SKM-1 treated with dmso at 0.1 percent for 144 hours (cell line): Measurements from ENCODE around the gene TMEM54.

Source experiments
- DNase-seq: peaks from one replicate; lab custom pipeline; 2025; ENCODE audit not compliant: unreplicated experiment; lab: John Stamatoyannopoulos, UW

Gene TMEM54

DNA sequence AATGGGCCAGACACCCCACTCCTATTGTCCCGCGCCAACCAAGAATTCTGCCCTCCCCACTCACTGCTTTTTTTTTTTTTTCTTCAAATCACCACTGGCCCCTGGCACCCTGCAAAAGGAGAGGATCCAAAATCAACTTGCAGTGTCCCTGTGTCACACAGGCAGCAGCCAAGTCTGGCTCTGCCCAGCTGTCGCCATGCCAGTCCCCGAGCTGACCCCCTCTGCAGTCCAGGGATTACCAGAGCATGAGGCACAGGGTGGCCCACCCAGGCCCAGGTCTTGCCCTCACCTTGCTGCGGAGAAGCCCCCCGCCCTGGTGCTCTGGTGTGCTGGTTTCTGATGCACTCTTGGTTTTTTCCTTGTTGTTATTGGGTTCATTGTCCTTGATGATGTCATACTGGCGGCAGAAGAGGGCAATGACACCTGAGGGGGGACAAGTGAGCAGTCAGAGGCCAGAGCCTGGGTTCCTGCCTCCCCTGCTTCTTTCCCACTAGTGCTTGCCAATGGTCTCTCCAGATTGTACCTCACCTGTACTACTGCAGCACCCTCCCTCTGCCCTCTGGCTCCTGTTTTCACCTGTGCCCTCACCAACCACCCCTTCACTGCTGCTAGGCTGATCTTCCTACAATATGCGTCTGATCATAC lies 36.7 kb downstream of the TMEM54 start:
- no peak for DNase-seq

DNA sequence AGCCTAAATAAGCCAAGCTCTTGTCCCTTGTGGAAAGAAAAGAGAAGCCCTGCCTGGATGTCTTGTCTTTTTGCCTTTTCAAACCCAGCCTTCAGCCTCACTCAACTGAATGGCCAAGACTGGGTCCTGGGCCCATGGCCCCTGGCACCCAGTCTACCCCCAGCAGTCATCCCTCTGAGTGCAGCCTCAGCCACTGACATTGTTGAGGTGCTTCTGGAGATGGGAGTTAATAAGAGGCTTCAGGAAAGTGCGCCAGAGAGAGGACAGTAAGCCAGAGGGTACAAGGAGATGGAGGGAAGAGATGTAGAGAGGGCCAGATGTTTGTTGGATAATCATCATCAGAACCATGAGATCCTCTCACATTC lies 37.3 kb downstream of the TMEM54 start:
- DNase-seq: no peak

DNA sequence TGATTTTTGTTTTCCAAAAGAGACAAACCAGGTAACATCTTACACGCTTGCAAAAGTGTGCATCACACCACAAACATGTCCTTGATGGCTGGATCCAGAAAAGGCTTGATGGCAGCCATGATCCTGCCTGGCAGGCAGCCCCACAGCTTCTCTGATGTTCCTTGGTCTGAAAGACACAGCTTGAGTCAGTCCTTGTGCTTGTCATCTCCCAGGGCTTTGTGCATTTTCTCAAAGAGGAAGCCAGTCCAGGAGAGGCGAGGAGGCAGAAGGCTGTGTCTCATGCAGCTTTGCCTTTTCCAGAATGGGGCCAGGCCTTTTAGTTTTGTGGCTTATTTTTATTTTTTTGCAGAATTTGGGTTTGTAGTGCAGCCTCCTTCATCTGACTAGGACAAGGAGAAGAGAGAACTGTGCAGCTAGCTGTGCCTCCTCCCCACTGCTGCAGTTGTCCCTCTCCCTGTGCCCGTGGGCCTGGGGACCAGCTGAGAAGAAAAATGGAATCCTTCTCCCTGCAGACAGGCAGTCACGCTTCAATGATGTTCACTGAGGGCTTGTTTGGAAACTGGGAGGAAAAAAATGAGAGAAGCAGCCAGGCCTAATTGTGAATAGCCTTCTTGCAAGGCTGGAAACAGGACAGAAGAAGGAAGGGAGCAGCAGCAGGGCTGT lies 37.8 kb downstream of the TMEM54 start:
- no peak for DNase-seq

DNA sequence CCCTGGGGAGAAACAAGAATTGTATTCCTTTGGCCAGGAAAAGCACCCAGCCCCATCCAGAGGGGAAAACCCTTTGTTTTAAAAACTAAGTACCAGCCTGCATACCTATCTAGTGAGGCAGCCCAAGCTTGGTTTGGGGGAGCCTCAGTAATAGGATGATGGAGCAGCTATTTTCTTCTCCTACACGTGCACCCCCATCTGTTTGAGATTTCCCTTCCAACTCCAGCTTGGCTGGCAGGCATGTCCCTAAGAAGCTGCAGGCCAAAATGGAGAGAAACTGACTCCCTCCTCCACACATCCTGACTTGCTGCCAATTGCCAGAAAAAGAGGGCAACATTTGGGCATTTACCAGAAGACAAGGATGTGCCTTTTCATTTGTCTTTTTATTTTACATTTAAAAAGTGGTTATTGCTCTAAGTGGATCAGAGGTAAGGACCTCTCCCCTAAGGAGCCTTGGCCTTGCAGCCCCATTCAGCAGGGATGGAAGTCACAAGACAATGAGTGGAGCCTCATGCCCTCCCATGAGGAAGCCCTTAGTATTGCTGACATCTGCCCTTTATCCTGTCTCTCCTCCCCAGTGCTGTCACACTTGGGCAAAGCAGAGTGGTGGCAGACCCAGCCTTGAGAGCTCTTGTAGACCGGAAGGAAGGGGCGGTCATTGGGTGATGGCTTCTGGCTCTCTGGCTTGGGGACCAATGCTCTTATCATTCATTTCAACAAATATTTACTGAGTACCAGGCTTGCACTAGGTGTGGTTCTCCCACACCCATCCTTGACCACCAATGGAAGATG lies 39.1 kb downstream of the TMEM54 start:
- DNase-seq: no peak

DNA sequence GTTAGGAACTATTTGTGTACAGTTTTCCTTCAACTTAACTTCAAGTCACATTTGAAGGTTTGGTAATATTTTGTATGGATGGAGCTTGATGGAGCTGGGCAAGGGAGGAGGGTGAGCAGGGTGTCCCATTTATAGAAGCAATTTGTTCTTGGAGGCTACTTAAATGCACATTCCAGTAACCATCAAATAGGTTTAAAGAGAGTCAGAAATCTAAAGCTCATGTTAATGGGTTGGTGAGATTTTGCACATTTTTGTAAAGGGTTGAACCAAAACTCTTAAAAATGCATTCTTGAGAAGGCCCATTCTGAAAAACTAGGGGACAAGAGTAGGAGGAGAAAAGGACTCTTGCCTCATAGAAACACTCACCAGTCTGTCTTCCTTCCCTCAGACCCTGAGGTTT lies 40.6 kb downstream of the TMEM54 start:
- DNase-seq: no peak

DNA sequence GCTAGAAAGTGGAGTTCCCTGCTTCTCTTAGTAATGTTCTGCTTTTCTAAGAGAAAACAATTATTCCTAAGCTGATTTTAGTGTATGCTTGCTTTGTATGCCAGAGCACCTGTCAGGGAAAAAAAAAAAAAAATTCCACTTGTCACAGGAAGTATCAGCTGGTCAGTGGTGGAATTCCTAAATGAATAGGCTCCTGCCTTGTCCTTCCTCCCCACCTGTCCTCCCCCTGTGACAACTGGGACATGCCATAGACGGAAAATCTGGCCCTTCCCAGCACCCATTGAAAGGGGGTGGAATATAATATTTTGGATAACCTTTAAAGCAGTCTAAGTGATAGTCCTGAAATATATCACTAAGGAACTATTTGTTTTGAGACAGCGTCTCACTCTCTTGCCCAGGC lies 41.3 kb downstream of the TMEM54 start:
- no peak for DNase-seq

DNA sequence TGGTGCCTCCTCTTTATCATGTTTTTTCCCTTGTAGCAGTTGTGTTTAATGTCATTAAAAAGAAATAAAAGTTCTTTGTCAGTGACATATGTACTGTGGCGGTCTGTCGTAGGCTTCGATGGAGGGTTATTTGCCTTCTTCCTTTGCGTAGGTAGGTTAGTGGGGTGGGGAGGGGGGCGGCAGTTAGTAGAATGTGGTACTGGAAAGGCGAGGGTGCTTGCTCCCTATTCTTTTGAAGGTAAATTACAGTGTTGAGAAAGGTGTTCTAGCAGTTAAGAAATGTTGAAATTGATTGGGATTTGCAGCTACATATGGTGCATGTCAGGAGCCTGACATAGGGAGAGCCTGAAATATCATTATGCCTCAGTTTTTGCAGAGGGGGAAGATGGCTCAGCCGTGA lies 42.4 kb downstream of the TMEM54 start:
- no peak for DNase-seq

DNA sequence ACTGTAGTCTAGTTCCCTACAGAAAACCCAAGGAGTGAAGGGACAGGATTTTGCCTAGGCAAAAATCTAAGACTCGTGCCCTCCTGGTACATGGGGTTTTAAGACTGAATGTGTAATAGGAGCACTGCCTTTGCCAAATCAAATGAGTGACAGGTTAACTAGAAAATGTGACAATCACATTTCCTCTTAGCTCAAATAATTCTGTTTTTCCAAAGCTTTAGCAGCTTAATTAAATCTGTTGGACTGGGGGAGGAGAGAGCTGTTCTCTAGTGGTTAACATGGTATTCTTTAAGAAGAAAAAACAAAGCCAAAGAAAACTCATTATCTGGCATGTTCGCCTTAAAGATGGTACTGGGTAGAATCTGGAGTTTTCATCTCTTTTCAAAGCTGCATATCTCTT lies 43.1 kb downstream of the TMEM54 start:
- DNase-seq: no peak

DNA sequence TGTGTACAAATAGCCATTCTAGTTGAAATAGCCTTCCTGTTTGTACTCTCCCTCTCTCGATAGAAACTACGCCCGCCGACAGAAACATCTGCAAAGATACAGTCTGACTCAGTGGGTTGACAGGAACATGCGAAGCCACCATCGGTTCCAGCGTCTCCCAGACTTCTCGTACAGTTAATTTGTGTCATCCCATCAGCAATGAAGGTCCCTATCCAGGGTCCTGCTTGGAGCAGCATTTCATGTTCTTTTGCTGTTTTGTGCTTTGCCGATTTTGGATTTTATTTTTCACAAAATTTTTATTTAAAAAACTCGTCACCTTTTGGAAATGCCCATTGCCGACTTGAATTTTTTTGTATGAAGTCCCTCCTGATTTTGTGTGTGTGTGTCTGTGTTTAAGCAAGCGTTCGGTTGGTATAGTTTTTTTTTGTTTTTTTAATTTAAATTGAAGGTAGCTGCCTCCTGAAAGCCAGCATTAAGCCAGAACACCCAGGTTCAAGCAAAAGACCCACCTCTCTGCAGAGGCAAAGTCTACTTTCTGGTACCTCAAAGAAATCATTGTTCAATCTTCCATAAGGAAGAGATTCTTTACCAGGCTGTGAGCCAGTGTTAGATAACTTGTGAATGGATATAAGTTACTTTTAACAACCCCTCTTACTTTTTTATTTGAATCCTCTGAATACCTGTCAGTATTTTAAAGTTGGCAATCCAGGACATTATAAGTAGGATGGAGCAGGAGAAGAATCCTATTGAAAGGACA lies 45.1 kb downstream of the TMEM54 start:
- DNase-seq: no peak

DNA sequence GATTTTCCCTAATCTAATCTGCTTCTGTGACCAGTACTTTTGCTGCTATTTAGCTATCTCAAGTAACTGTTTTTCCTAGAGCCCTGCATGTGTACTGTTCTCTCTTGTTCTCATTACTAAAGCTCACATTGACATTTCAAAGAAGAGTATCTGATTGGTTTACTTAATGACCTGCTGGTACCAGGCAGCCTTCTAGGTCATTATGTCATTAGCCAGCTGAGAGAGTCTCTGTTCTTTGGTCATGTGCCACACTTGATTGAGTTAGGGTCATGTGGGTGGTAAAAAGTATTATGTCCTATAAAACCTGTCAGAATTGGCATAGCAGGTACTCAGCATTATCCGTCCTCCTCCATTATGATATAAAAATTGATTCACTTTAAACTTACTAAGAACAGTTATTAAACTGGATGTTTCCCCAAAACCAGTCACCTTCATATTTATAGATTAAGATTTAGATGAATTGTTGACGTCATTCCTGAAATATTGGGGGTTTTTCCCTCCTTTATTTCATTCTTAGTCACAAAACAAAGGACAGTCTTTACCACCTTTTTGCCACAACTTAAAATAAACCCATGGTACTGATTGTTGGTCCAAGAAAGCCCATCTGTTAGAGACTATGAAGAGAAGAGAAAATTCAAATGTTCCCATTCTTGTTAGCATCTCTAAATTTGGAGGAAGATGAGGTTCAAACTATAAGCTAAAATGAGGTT lies 52.7 kb downstream of the TMEM54 start:
- no peak for DNase-seq
